HG02571 (cell line): Measurements from ENCODE around the gene RPN1.
"Not testable (repeated sequence)": the region's sequence is repeated elsewhere in the genome, so short reads cannot be mapped to it uniquely, and the experiment has no call there.

Experiments used
- ATAC-seq: cut with Tn5 transposase; IDR thresholded peaks from one replicate; pipeline ENCODE4 v1.9.1; 2021; ENCODE audit warnings: mild to moderate bottlenecking, moderate library complexity; ENCODE audit not compliant: unreplicated experiment

Gene RPN1

DNA sequence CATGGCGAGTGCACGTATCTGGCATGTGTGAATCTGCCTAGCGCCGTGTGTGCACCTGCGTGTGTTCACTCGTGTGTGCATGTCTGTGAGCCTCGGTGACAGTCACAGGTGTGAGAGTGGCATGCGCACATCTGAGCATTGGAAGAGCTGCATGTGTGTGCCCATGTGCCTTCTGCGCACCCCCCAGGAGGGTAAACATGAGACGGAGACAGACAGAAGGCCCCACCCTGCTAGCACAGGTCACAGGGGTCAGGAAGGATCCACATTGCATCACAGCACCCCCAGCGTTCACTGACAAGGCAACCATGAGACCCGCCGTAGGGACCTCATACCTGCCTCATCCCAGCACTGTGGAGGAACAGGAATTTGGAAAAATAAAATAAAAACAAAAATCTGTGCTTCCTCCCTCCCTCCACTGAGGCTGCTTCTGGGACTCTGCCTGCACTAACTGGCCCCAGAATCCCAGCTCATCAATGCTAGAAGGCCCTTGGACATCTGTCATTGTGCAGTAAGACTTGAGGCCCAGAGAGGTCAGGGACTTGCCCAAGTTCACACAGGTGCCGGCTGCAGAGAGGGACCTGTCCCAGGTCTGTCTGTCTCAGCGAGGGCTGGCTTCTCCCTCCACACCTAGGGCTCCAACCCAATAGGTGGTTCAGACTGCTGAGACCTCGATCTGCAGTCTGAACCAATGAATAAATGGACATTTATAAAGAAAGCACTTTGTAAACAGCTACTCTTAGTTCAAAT, 37.4 kb downstream of the RPN1 start:
- ATAC-seq: no peak

DNA sequence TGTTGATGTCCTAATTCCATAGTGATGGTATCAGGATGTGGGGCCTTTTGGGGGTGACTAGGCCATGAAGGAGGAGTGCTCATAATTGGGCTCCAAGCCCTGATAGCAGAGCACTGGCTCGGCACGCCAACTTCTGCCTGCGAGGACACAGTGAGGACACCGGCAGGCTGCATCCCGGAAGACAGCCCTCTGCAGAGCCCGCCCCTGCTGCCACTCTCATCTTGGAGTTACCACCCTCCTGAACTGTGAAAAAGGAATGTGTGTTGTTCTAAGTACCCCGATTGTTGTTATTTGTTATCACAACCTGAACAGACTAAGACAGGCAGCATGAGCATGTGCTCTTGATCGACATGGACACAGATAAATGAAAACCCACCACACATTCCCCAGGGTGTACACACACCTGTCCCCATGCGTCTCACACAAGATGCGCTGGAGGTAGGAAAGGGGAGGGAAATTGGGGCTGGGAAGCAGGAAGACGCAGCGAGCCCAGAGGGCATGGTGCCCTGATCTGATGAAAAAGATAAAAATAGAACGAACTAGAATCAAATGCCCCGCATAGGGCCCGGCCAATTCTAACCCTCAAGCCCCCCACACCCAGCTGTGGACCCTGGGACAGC, 40.1 kb downstream of the RPN1 start:
- no peak for ATAC-seq

DNA sequence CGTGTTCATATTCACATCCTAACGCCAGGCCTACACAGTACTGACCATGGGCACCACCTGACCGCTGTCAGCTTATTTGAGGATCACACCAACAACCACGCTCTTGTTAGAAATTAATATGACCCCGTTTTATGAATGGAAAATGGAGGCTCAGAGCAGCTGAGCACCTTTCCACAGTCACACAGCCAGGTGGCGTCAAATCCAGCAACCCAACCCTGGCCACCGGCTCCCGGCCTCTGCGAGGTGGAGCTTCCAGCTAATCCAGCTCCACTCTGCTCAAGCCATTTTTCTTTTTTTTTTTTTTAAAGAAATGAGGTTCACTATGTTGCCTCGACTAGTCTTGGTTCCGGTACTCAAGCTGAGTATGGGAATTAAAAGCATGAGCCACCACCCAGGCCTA, 41.3 kb downstream of the RPN1 start:
- ATAC-seq: no peak

DNA sequence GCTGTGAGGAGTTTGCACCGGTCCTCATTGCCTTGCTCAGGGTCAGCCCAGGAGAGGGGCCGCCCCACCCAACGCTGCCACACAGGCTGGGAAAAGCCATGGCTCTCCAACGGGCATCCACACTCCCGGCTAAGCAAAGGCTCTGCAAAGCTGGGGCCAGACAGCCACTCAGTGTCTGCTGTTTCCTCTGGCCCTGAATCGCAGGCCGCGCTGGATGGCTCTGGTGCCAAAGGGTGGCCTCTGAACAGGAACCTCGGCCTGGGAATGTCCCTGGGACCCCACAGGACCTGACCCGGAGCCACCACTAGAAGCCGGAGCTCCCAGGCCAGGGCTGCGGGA, 42.9 kb downstream of the RPN1 start:
- no peak for ATAC-seq

DNA sequence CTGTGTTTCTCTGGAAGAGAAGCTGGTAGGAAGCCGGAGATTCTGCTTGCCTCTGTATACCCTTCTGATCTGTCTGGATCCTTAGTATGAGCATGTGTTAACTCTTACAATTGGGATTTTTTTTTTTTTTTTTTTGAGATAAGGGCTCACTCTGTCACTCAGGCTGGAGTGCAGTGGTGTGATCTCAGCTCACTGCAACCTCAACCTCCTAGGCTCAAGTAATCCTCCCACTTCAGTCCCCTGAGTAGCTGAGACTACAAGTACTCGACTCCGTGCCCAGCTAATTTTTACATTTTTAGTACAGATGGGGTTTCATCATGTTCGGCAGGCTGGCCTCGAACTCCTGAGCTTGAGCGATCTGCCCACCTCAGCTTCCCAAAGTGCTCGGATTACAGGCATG, 44.5 kb downstream of the RPN1 start:
- no peak for ATAC-seq

DNA sequence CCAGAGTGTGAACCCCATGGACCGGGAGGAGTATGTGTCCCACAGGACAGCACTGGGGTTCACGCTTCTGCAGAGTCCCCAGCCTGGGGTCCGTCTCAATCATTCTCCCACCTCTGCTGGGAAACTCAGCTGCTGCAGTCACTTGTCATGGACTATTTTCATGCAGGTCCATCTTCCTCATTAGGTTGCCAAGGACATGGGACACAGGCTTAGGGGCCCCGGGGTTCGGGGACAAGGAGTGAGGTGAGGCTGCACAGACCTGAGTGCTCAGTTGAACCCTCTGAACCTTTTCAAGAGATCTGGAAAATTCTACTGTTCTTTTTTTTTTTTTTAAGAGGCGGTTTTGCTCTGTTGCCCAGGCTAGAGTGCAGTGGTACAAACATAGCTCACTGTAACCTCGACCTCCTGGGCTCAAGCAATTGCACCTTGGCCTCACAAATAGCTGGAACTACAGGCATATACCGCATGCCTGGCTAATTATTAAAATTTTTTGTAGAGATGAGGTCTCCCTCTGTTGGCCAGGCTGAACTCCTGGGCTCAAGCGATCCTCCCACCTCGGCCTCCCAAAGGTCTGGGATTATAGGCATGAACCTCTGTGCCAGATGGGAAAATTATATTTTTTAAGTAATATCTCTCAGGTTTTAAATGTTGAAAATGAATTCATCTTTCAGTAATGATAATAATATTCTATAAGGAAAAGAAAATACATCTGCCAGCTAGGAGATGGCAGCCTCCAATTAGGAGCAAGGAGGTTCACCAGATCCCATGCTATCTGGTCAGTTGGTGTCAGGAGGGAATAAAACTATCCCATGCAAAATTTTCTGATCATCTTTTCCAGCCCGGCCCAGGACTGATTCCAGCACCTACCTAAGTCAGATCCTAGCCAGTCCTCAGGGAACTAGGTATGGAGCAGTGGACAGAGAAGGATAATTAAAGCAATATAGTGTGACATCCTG, 45.2 kb downstream of the RPN1 start:
- no peak for ATAC-seq

DNA sequence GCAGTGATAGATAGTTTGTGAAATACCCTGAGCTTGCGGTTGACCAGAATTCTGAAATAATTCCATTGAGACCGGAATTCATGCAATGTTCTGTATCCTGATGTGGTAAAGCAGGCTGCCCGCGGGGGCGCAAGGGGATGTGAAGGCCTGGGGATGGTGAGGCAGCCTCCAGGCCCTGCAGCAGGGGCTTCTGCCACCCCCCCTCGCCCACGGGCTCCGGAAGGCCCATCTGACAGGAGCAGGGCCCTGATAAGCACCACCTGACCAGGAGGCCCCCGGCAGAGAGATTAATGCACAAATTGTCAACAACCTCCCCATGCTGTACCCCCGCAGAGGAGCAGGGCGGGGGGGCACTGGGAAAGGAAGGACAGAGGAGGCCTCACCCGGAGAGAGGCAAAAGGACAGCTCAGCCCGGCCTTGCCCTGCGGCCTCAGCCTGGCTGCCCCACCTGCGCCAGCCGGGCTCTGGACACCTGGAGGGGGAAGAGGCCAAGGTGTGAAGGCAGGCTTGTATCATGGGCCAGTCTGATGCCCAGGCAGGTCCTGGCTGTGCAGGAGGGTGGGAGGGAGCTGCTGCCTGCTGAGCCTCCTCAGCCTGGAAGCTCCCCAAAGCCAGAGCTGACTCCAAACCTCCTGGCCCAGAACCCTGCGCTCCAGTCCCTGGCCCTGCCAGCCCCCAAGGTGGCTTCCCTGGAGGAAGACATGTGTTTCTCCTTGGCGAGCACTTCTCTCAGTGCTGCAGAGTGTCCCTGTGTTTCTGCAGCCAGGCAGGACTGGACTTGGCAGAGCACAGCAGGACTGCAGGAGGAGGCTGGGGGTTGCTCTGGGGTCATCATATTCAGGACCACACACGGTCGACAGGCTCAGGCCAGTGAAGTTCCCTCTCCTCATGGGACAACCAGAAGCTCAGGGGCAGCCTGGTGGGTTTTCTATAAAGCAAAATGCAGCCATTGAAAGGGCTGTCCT, 46.5 kb downstream of the RPN1 start:
- ATAC-seq: no peak

DNA sequence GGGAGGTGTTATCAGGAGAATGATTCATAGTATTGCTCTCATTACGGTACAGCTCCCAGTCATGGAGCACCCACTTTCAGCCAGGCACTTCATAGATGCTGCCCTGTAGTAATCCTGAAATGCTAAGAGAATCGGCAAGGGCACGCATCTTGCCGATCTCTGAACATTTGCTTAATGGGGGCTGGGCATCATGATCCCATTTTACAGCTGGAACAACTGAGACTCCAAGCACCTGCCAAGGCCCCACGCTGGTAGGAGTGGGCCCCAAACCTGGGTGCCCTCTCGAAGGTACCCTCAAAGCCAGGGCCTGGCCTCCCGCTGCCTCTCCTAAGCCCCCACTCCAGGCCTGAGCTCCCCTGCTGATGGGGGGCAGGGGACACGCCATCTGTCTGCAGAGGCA, 47.3 kb downstream of the RPN1 start:
- ATAC-seq: no peak

DNA sequence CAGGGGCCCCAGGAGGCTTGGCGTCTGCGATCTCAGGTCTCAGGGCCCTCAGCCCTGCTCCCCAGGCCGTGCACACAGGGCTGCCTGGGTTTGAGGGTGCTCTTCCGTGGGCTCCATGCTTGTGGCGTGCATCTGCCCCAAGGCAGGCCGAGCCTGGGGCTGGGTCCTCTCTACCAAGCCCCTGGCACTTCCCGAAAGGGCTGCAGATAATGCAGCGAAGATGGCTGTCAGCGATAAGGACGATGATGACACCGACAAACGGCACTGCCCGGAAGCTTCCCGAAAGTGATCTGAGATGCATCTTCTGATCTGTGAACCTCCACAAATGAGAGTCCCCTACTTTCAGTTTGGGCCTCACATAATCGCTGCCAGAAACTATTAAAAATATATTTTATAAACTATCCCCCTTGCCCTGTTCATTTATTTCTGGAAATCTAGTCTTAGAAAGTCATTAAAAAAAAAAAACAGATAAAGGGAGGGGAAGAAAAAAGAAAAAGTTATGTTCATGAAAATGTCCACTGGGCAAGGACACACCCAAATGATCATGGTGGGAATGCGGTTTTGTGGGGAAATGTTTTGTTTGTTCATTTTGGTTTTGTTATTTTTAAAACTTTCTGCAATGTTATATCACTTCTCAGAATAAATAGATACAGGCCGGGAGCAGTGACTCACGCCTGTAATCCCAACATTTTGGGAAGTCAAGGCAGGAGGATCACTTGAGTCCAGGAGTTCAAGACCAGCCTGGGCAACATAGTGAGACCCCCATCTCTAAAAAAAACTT, 51.5 kb downstream of the RPN1 start:
- no peak for ATAC-seq

DNA sequence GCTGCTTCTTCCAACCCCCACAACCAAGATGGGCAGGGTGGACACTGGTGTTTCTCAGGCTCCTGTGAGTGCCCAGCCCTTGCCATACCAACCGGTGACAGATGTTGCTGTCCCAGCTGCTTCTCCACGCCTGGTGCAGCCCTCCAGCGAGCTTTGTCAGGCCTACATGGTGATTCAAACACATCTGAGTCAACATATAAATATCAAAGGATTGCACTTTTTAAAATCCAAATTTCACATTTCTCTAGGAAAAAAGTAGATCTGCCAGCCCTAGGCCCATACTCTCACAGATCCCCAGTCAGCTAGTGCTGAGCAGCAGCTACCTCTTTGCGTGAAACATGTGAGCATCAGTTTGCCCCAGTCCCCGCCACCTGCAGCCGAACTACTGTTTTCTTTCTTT, 52.7 kb downstream of the RPN1 start:
- ATAC-seq: no peak

DNA sequence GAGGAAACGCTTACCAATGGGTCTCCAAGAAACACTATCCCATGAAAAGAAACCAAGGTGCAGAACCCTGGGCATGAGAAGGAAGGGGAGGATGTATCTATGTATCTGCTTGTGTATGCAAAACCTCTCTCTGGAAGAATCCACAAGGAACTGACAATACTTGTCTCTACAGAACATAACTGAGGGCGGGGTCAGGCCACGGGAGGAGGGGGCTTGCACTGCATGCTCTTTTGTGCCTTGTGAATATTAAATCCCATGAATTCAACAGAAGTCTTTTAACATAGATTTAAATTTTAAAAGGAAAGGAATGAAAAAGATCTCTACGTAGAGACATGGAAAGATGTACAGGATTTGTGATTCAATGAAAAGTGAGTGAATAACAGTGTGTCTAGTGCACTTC, 57.8 kb downstream of the RPN1 start:
- no peak for ATAC-seq

DNA sequence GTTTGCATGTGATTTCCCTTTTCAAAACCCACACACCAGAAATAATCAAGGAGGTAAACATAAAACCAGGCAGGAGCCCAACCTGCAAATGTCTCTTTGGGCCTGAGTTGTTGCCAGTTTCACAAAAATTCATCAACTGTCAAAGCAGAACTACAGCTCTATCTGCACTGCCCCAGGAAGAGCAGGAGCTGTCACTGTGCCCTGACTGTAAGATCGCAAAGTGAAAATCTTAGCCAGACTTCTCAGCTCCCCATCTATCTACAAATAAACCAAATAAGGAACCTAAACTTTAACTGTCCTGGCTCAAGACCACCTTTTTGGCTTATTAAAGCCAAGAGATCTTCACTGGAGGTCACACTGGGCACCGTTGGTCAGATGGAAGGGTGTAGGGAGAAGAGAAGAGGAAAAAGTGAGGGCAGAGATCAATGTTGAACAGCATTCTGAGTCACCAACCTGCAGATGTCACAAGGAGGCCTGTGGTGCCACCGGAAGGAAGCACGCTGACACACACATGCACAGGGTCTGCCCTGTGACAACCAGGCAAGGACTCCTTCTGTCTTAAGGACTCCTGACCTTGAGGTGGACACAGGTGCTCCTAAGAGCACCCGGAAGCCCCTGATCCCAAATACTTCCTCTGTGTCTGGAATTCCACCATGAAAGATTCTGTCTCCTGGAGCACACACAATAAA, 58.7 kb downstream of the RPN1 start:
- no peak for ATAC-seq

DNA sequence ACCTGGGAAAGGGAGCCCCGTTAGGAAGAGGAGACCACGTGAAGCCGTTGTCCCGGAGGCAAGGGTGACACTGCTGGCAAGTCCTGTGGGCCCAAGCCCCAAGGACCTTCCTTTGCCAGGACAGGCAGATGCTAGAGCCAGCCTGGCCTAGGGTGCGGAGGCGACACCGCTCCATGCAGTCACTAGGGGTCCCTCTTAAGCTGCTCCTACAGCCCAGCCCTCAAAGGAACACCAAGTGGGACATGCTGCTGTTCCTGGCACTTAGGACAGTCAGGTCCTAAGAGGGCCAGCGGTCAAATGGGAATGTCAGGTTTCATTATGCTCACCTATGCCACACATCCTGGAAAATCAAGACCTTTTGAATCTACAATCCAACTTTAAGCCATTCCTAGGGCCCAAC, 59.7 kb downstream of the RPN1 start:
- no peak for ATAC-seq

DNA sequence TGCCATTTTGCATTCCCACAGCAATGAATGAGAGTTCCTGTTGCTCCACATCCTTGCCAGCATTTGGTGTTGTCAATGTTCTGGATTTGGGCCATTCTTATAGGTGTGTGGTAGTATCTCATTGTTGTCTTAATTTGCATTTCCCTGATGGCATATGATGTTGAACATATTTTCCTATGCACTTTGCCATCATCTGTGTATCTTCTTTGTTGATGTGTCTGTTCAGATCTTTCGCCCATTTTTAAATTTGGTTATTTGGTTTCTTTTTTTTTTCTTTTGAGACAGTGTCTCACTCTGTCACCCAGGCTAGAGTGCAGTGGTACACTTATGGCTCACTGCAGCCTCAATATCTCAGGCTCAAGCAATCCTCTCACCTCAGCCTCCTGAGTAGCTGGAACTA, 60.6 kb downstream of the RPN1 start:
- ATAC-seq: not testable (repeated sequence)

DNA sequence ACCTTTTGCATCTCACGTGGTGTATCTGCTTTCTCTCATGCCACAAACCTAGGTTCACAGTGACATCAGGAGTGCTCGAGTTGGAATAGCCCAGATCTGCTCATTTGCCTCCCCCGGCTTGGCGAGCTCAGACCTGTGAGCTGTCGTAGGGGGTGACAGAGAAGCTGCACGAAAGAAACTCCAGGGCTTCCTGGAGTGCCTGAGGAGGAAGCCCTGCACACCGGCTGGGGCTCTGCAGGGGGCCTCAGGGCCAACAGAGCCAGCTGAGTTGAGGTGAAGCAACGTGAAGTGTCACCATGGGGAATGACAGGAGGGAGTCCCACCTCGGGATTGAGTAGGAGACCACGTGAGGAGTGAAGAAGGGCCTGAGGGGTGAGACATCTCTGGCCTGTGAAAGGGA, 62.5 kb downstream of the RPN1 start:
- no peak for ATAC-seq

DNA sequence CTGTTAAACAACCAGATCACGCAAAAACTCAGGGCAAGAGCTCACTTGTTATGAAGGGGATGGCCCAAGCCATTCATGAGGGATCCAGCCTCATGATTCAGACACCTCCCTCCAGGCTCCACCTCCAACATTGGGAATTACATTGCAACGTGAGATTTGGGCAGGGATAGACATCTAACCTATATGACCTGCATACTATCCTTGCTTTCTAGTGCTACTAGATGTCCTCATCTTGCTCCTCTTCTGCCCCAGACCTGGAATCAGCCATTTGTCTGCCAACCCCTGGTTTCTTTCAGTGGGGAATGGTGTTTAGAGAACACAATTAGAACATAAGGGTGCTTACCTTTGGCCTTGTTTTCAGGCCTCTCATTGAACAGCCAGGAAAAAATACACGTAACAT, 63.2 kb downstream of the RPN1 start:
- no peak for ATAC-seq

DNA sequence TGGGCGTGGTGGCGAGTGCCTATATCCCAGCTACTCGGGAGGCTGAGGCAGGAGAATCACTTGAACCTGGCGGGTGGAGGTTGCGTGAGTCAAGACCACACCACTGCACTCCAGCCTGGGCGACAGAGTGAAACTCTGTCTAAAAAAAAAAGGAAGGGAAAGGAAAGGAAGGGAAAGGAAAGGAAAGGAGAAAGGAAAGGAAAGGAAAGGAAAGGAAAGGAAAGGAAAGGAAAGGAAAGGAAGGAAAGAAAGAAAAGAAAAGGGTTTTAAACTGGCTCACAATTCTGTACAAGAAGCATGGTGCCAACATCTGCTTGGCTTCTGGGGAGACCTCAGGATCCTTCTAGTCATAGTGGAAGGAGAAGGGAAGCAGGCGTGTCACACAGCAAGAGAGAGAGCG, 63.7 kb downstream of the RPN1 start:
- not testable (repeated sequence) for ATAC-seq

DNA sequence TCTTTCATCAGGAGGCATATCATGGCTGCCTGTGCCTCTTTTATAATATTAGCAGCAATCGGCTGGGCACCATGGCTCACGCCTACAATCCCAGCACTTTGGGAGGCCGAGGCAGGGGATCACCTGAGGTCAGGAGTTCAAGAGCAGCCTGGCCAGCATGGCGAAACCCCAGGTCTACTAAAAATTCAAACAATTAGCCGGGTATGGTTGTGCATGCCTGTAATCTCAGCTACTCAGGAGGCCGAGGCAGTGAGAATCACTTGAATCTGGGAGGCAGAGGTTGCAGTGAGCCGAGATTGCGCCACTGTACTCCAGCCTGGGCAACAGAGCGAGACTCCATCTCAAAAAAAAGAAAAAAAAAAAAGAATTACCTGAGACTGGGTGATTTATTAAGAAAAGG, 64.2 kb downstream of the RPN1 start:
- ATAC-seq: not testable (repeated sequence)

DNA sequence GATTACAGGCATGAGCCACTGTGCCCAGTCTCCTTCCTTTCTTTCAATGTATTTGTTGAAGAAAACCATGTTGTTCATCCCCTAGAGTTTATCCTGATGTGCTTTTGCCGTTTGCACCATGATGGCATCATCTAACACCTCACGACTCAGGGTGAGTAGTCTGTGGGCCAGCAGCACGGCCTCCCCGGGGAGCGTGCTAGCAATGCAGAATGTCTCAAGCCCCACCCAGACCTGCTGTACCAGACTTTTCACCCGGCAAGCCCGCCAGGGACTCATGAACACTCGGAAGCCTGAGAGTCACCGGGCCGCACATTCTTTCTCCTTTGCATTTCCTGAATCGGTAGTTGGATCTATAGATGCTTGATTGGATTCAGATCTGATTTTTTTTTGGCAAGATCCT, 64.6 kb downstream of the RPN1 start:
- ATAC-seq: no peak
